ENCODE measurements around the gene WBP2NL.
A peak's percentile ranks its signal among the peaks of the same experiment; 100 is the strongest.

WBP2NL gene

DNA sequence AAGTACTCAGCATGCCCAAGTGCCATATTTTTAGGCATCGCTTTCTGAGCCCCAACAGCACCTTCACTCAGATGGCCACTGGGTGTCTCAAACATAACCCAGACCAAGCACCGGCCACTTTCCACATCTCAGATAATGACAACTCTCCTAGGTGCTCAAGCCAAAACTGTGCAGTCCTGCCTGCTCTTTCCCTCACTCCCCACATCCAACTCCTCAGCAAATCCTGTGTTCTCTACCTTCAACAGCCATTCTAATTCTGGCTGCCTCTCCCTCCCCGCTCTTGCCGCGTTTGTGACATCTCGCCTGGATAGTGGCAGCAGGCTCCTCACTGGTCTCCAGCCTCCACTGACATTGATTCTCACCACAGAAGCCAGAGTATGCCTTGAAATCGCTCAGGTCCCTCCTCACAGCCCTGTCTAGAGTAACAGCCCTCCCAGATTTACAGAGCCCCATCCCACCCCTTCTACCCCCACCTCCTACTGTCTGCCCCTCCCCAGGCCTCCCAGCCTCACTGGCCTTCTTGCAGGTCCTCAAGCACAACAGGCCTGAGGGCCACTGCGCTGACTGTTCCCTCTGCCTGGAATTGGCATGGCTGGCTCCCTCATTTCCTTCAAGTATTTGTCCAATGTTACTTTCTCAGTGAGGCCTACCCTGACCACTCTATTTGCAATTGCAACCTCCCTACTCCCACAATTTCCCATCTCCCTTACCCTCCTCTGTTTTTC lies 74.2 kb downstream of the WBP2NL start:
- DNase-seq (ENCODE audit: low spot score), result no peak

DNA sequence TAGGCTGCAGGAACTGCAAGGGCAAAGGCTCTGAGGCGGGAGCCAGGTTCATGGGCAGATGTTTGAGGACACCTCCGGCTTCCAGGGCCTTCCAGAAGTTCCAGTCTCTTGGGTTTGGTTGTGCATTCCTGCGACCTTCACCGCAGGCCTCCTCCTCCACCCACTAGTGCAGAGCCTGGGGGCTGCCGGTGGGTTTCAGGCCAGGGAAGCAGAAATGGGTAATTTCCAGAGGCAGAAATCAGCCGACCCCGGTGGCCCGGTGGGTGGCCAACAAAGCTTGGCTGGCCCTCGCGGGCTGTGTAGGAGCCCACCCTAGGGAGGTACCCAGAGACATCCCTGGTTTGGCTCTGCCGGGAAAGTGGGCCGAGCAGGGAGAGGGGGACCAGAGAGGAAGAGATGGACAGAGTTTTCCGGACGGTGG lies 75.0 kb downstream of the WBP2NL start:
- no peak for DNase-seq (ENCODE audit: low spot score)

DNA sequence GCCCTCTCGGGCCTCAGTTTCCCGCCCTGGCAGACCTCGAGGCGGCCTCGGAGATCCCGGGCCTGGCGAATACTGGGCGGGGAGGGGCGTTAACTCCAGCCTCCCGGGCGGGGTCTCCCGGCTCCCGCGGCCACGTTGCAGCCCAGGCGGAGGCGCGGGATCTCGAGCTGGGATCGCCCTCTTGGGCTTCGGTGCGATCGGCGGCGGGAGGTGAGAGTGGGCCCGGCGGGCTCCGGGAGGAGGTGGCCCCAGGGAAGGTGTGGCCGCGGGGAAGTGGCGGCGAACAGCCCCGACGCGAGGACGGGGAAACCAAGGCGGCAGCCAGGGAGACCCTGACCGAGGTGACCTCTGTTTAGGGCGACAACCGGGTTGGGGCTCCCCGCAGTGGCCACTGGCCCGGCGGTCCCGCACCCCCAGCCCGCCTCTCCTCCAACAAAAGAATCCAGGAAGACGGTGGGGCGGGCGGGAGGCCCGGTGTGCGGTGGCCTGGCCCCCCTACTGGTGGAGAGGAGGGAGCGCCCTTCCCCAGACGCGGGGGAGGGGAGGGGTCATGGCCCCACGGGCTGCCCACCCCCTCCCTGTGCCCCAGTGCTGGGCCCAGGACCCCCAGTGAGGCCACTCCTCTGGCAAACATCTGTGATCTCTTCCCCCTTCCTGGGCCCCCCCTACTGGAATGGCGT lies 75.7 kb downstream of the WBP2NL start, which contains the start of gene PHETA2:
PHETA2 (plus strand) TSS at position 117 of the 680 bp plus-strand sequence. CDS start 3,046 bp downstream, outside the sequence.
- DNase-seq (ENCODE audit: low spot score), result peak; percentile 65

DNA sequence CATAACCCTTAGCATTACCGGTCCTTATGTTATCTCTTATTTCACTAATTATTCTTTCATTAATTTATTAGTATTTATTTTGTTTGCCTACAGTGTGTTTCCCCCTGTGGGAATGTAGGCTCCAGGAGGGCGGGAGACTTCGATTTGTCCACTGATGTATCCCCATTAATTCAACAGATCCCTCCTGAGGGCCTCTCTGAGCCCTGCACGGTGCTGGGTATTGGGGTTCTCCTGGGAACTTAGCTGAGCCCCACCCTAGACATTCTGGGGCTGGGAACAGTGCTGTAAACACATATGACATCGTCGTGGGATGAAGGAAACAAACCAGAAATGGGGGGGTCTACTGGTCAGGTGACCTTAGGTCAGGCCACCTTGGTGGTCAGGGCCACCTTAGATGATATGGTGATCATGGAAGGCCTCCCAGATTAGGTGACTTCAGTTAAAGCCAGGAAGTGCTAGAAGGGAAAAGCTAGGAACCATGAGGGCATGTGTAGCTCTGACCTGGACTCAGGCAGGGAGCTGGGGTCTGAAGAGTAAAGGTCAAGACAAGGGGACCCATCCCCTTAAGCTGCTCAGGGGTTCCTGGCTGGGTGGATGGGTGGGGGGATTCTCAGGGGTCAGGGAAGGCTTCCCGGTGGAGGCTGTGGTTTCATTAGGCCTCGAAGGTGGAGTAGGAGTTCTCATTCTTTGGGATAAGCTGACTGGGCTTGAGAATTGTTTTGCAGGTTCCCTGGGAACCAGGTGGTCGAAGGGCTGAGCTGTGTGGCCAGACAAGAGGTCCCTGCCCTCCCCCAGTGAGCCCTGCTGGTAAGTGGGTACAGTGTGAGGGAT lies 76.5 kb downstream of the WBP2NL start:
- DNase-seq (ENCODE audit: low spot score), result no peak

DNA sequence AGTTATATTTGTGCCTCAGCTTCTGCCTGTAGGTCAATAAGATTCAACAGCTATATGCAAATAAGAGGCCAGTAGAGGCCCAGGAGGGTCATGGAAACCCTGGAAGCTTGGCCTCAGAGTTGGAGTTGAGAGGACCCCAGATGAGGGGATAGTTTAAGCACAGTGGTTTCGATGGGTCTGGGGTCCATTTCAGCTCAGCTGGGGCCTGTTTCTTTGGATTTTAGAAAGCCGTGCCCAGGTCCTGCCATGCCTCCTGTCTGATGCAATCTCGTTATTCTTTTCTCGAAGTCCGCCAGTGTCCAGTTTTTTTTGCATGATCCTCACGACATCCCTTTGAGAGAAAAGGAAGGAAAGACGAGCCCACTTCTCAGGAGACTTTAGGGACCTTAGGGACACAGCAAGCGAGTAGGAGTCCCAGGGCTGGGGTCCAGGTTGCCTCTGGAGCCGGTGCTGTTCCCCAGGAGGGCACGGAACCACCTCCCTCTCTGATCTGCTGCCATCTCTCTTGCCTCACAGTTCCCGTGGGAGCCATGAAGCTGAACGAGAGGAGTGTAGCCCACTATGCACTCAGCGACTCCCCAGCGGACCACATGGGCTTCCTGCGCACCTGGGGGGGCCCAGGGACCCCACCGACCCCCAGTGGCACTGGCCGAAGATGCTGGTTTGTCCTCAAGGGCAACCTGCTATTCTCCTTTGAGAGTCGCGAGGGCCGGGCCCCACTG lies 78.3 kb downstream of the WBP2NL start:
- DNase-seq (ENCODE audit: low spot score), result no peak

DNA sequence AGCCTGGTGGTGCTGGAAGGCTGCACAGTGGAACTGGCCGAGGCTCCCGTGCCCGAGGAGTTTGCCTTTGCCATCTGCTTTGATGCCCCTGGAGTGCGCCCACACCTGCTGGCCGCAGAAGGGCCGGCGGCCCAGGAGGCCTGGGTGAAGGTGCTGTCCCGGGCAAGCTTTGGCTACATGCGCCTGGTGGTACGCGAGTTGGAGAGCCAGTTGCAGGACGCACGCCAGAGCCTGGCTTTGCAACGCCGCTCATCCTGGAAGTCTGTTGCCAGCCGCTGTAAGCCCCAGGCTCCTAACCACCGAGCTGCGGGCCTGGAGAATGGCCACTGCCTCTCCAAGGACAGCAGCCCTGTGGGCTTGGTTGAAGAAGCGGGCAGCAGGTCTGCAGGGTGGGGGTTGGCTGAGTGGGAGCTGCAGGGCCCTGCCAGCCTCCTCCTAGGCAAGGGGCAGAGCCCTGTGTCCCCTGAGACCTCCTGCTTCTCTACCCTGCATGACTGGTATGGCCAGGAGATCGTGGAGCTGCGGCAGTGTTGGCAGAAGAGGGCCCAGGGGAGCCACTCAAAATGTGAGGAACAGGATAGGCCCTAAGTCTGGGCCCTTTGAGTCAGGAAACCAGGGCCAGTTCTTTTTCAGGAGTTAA lies 79.0 kb downstream of the WBP2NL start:
- no peak for DNase-seq (ENCODE audit: low spot score)

Data from iPS-NIHi11 (cell line).